Liver (tissue), 9 donors: ENCODE measurements around the gene CDCP1. TPM values are rescaled to one million over a fixed set of nuclear protein-coding genes. Genes with fewer than 3 reads are reported as not detected.
"Not testable (repeated sequence)": the region's sequence is repeated elsewhere in the genome, so short reads cannot be mapped to it uniquely, and the experiment has no call there.

Experiments
- DNase-seq: peaks from one replicate; pipeline ENCODE4 v3.0.0-alpha.2; 2017; ENCODE audit warnings: low spot score
- H3K27ac ChIP-seq, 2 donors: one replicate each; pipeline ENCODE4 v1.7.0; 2013; ENCODE audit warnings: inconsistent platforms in 2 of 2, low read length in 2 of 2, control low read depth in 1 of 2, low read depth in 1 of 2, mild to moderate bottlenecking in 1 of 2
- H3K27me3 ChIP-seq, 4 donors: one replicate each; pipeline versions ENCODE4 v1.6.1 to v1.7.0; 2013; ENCODE audit warnings: low read length in 3 of 4, inconsistent platforms in 1 of 4, mild to moderate bottlenecking in 1 of 4, moderate library complexity in 1 of 4; ENCODE audit not compliant: control insufficient read depth in 4 of 4, insufficient read depth in 4 of 4
- H3K36me3 ChIP-seq, 4 donors: one replicate each; pipeline versions ENCODE4 v1.6.1 to v1.7.0; 2013; ENCODE audit warnings: low read length in 3 of 4, mild to moderate bottlenecking in 3 of 4, low read depth in 1 of 4, moderate library complexity in 1 of 4; ENCODE audit not compliant: control insufficient read depth in 4 of 4, insufficient read depth in 3 of 4
- H3K4me1 ChIP-seq, 4 donors: one replicate each; pipeline versions ENCODE4 v1.6.1 to v1.7.0; 2013; ENCODE audit warnings: low read length in 3 of 4, mild to moderate bottlenecking in 3 of 4, moderate library complexity in 1 of 4; ENCODE audit not compliant: control insufficient read depth in 4 of 4, insufficient read depth in 4 of 4
- H3K4me3 ChIP-seq, 3 donors: one replicate each; pipeline versions ENCODE4 v1.6.1 to v1.7.0; 2013; ENCODE audit warnings: low read length in 3 of 3, control low read depth in 1 of 3, low read depth in 1 of 3, mild to moderate bottlenecking in 1 of 3
- H3K9ac ChIP-seq, 2 donors: one replicate each; pipeline ENCODE4 v1.7.0; 2013; ENCODE audit warnings: low read length in 2 of 2, mild to moderate bottlenecking in 2 of 2, moderate library complexity in 2 of 2, control low read depth in 1 of 2, low read depth in 1 of 2
- H3K9me3 ChIP-seq, 4 donors: one replicate each; pipeline versions ENCODE4 v1.6.1 to v1.7.0; 2013; ENCODE audit warnings: low read length in 3 of 4; ENCODE audit not compliant: control insufficient read depth in 4 of 4
- ATF3 ChIP-seq: IDR thresholded peaks from 2 replicates; pipeline ENCODE4 v1.6.1; 2016; ENCODE audit warnings: antibody characterized with exemption
- CTCF ChIP-seq: fragments of 150-350 bp; IDR thresholded peaks from 2 replicates; pipeline ENCODE4 v1.5.1; 2017; ENCODE audit warnings: improper control_type of control experiment, low read depth, low read length; ENCODE audit not compliant: missing input control
- EGR1 ChIP-seq, 2 donors: IDR thresholded peaks; 2 replicates each; pipeline ENCODE4 v1.6.1; 2016 to 2018; ENCODE audit warnings: antibody characterized with exemption in 2 of 2, low read depth in 2 of 2
- FOXA1 ChIP-seq: IDR thresholded peaks from 2 replicates; pipeline ENCODE4 v1.6.1; 2016; ENCODE audit warnings: antibody characterized with exemption
- FOXA2 ChIP-seq: IDR thresholded peaks from 2 replicates; pipeline ENCODE4 v1.6.1; 2016; ENCODE audit warnings: antibody characterized with exemption
- GABPA ChIP-seq, 2 donors: IDR thresholded peaks in 1 of 2; conservative IDR thresholded peaks in 1 of 2; 2 replicates each; pipeline ENCODE4 v1.6.1; 2016; ENCODE audit warnings: antibody characterized with exemption in 2 of 2, mild to moderate bottlenecking in 1 of 2, moderate library complexity in 1 of 2
- HNF4A ChIP-seq, 2 donors: conservative IDR thresholded peaks; 2 replicates each; pipeline ENCODE4 v1.6.1; 2016; ENCODE audit warnings: antibody characterized with exemption in 2 of 2, mild to moderate bottlenecking in 2 of 2
- HNF4G ChIP-seq: IDR thresholded peaks from 2 replicates; pipeline ENCODE4 v1.6.1; 2016; ENCODE audit warnings: antibody characterized with exemption
- MAX ChIP-seq: IDR thresholded peaks from 2 replicates; pipeline ENCODE4 v1.6.1; 2016; ENCODE audit warnings: antibody characterized with exemption
- NR2F2 ChIP-seq: IDR thresholded peaks from 2 replicates; pipeline ENCODE4 v1.6.1; 2016; ENCODE audit warnings: antibody characterized with exemption
- RAD21 ChIP-seq, 2 donors: IDR thresholded peaks; 2 replicates each; pipeline ENCODE4 v1.6.1; 2016; ENCODE audit warnings: antibody characterized with exemption in 2 of 2, mild to moderate bottlenecking in 2 of 2
- REST ChIP-seq: IDR thresholded peaks from 2 replicates; pipeline ENCODE4 v1.6.1; 2016; ENCODE audit warnings: antibody characterized with exemption, mild to moderate bottlenecking
- RXRA ChIP-seq, 2 donors: IDR thresholded peaks; 2 replicates each; pipeline ENCODE4 v1.6.1; 2017 to 2018; ENCODE audit warnings: antibody characterized with exemption in 2 of 2, mild to moderate bottlenecking in 1 of 2
- SP1 ChIP-seq: IDR thresholded peaks from 2 replicates; pipeline ENCODE4 v1.6.1; 2018; ENCODE audit warnings: antibody characterized with exemption, mild to moderate bottlenecking
- TAF1 ChIP-seq: conservative IDR thresholded peaks from 2 replicates; pipeline ENCODE4 v1.6.1; 2016; ENCODE audit warnings: antibody characterized with exemption, mild to moderate bottlenecking
- YY1 ChIP-seq: IDR thresholded peaks from 2 replicates; pipeline ENCODE4 v1.6.1; 2016; ENCODE audit warnings: antibody characterized with exemption, mild to moderate bottlenecking
- WGBS: extraction: QIAGEN DNeasy Blood & Tissue Kit; methylation state at CpG from one replicate; pipeline ENCODE4 v1.1.7; 2013; 5-methylcytosine and 5-hydroxymethylcytosine counted together
- polyA plus RNA-seq, 2 donors: library from polyadenylated mRNA; stranded (reverse) in 1 of 2; unstranded in 1 of 2; fragments of 200-250 nt in 1 of 2; fragments of >200 nt in 1 of 2; fragmentation: Nextera tagmentation in 1 of 2; extraction: Ambion mirVana in 1 of 2; gene quantifications; one replicate each; pipeline versions ENCODE4 v1.2.1 to v1.2.3, GENCODE V29; 2013 to 2015
- total RNA-seq, 2 donors: library from RNA; depleted of rRNA; stranded (reverse); fragments of >200 nt; gene quantifications; one replicate each; pipeline ENCODE4 v1.2.3, GENCODE V29; 2014
- donor health status: healthy.
- donor health status: healthy.
- donor health status: healthy.
- donor health status: healthy.
- donor health status: healthy.

The CDCP1 gene
- total and polyA plus RNA-seq, 4 donors = 0.22 to 0.67 (median 0.45) TPM

- Histone ChIP-seq H3K27ac (no peak overlapping the region), H3K4me3 (peak overlapping the region in 2 of 3 donors; percentile 36 to 37), H3K9ac (no peak overlapping the region), H3K36me3 (no peaks in the 10 kb centered on the region), H3K4me1 (peaks cover 7 to 13% (median 10%) of the 10 kb centered on the region in 4 donors), H3K9me3 (no peaks in the 10 kb centered on the region), H3K27me3 (peaks cover 0 to 12% (median 10%) of the 10 kb centered on the region in 4 donors)
- 10% methylated on average over 15 of the region's 15 CpGs for WGBS
- TF ChIP-seq NR2F2 = no peak
- TF ChIP-seq MAX = no peak
- TF ChIP-seq HNF4A (conservative IDR thresholded peaks at IDR 0.05) = no peak
- TF ChIP-seq SP1 = no peak
- TF ChIP-seq REST = no peak
- no peak for TF ChIP-seq HNF4G
- TF ChIP-seq ATF3 = no peak
- TF ChIP-seq RXRA (IDR thresholded peaks at IDR 0.05) = no peak
- TF ChIP-seq RAD21 (IDR thresholded peaks at IDR 0.05) = no peak
- no peak for TF ChIP-seq GABPA (IDR thresholded peaks at IDR 0.05 in 1 of 2, conservative IDR thresholded peaks at IDR 0.05 in 1 of 2)
- TF ChIP-seq CTCF = no peak
- no peak for TF ChIP-seq FOXA2
- no peak for TF ChIP-seq FOXA1
- no peak for TF ChIP-seq TAF1
- no peak for TF ChIP-seq EGR1 (IDR thresholded peaks at IDR 0.05; ENCODE audit: low read depth in 2 of 2)
- no peak for DNase-seq
These were observed 955 bp downstream of the CDCP1 start for GRCh38 chr3:45145223-45145622.

GRCh38 chr3:45143673-45144671 lies 2.2 kb downstream of the CDCP1 start:
- TF ChIP-seq YY1 (peak; percentile 28), REST (no peak), FOXA1 (no peak), TAF1 (no peak)
- Histone ChIP-seq H3K36me3 (no peaks in the 10 kb centered on the region), H3K27me3 (peaks cover 0 to 12% (median 10%) of the 10 kb centered on the region in 4 donors), H3K4me1 (peaks cover 7 to 13% (median 10%) of the 10 kb centered on the region in 4 donors), H3K4me3 (no peak overlapping the region), H3K9me3 (no peaks in the 10 kb centered on the region), H3K27ac (no peak overlapping the region), H3K9ac (no peak overlapping the region)
- DNase-seq = no peak
- WGBS = 82% methylated on average over 6 of the region's 6 CpGs

GRCh38 chr3:45140770-45141155 lies 5.4 kb downstream of the CDCP1 start:
- WGBS = 73% methylated on average over 4 of the region's 4 CpGs
- not testable (repeated sequence) for DNase-seq, H3K9ac ChIP-seq, H3K4me1 ChIP-seq, H3K4me3 ChIP-seq, H3K27ac ChIP-seq, H3K9me3 ChIP-seq, H3K27me3 ChIP-seq, H3K36me3 ChIP-seq
